ENCODE measurements around the gene EPB41. TPM values are rescaled to one million over a fixed set of nuclear protein-coding genes. Genes with fewer than 3 reads are reported as not detected.

EPB41 gene
- polyA plus RNA-seq, 1 of the 3 experiments (the other 2 are of a cell fraction) = 7.4 TPM

- Histone ChIP-seq H3F3A (replicated peaks; ENCODE audit: insufficient read depth) (no peaks in the 10 kb centered on the region), H3K27me3 (ENCODE audit: insufficient read depth) (no peaks in the 10 kb centered on the region), H3K4me2 (no peak overlapping the region), H4K20me1 (ENCODE audit: insufficient read depth) (no peaks in the 10 kb centered on the region), H3K36me3 (replicated peaks in 1 of 2; ENCODE audit: control insufficient read depth in 1 of 2, insufficient read depth in 2 of 2, low read length in 1 of 2) (no peaks in the 10 kb centered on the region), H3K4me1 (ENCODE audit: control insufficient read depth in 1 of 2, insufficient read depth in 2 of 2, low read depth in 1 of 2, low read length in 1 of 2) (no peaks in the 10 kb centered on the region), H2AFZ (ENCODE audit: low read depth) (no peak overlapping the region), H3K4me3 (ENCODE audit: low read depth in 2 of 2, low read length in 1 of 2) (no peak overlapping the region), H3K27ac (ENCODE audit: low read depth in 2 of 2, low read length in 1 of 2) (no peak overlapping the region), H3K9ac (no peak overlapping the region), H3K9me2 (no peaks in the 10 kb centered on the region), H3K9me3 (no peaks in the 10 kb centered on the region), H3K79me2 (ENCODE audit: insufficient read depth) (no peaks in the 10 kb centered on the region; the same call in 1 of the 2 replicates)
- CTCF ChIA-PET = interaction anchor here (0.7 to 1.2 kb wide), 3 partner anchors 9 to 45 kb away, joined by 3 to 4 read pairs (median 3); no protein-coding TSS in a partner anchor
- POLR2A ChIA-PET = no interaction called here
- TF ChIP-seq PBX3 (IDR thresholded peaks at IDR 0.05) (no peak), FOSL2 (IDR thresholded peaks at IDR 0.05; ENCODE audit: borderline replicate concordance, low read depth) (no peak), SMC3 (IDR thresholded peaks at IDR 0.05; ENCODE audit: low read depth, low read length) (no peak), TCF12 (IDR thresholded peaks at IDR 0.05) (no peak), REST (IDR thresholded peaks at IDR 0.05; ENCODE audit: low read depth, low read length) (no peak), MEF2A (IDR thresholded peaks at IDR 0.05; ENCODE audit: borderline replicate concordance, low read depth) (no peak), YY1 (IDR thresholded peaks at IDR 0.05; ENCODE audit: low read depth) (no peak), MAX (IDR thresholded peaks at IDR 0.05; ENCODE audit: low read depth) (no peak)
- no peak for DNase-seq
- 90% methylated on average over 1 of the region's 1 CpG for WGBS (ENCODE audit: low lambda C conversion rate)
Observed at GRCh38 chr1:28936094-28936493, 21.7 kb downstream of the EPB41 start.

GRCh38 chr1:28936528-28936927, 22.2 kb downstream of the EPB41 start:
- TF ChIP-seq MXI1 (IDR thresholded peaks at IDR 0.05; ENCODE audit: low read depth, low read length) = no peak
- TF ChIP-seq FOXJ3 (CRISPR knock-in tag; IDR thresholded peaks at IDR 0.05) = no peak
- TF ChIP-seq FOSL2 (IDR thresholded peaks at IDR 0.05; ENCODE audit: borderline replicate concordance, low read depth) = no peak
- no peak for TF ChIP-seq NFIC (IDR thresholded peaks at IDR 0.05; ENCODE audit: borderline replicate concordance)
- no peak for TF ChIP-seq FOXM1 (IDR thresholded peaks at IDR 0.05; ENCODE audit: low read depth)
- TF ChIP-seq CTCF (IDR thresholded peaks at IDR 0.05) = no peak
- no peak for TF ChIP-seq JUND (IDR thresholded peaks at IDR 0.05)
- no peak for TF ChIP-seq TEAD4 (IDR thresholded peaks at IDR 0.05; ENCODE audit: borderline replicate concordance, insufficient read depth)
- TF ChIP-seq GABPA (IDR thresholded peaks at IDR 0.05; ENCODE audit: low read depth) = no peak
- no peak for TF ChIP-seq SIN3A (IDR thresholded peaks at IDR 0.05; ENCODE audit: borderline replicate concordance, low read depth, low read length)
- TF ChIP-seq EP300 (IDR thresholded peaks at IDR 0.05; ENCODE audit: borderline replicate concordance in 1 of 2, low read depth in 1 of 2, low read length in 1 of 2) = no peak
- TF ChIP-seq ZBTB33 (IDR thresholded peaks at IDR 0.05; ENCODE audit: borderline replicate concordance, low read depth) = no peak
- no peak for DNase-seq
- no peak overlapping the region for H3K4me2 ChIP-seq
- H3K27ac ChIP-seq (ENCODE audit: low read depth in 2 of 2, low read length in 1 of 2) = no peak overlapping the region
- CTCF ChIA-PET = interaction anchor here (1.0 to 1.2 kb wide), 2 partner anchors 9 to 14 kb away, joined by 3 to 4 read pairs; no protein-coding TSS in a partner anchor
- H4K20me1 ChIP-seq (ENCODE audit: insufficient read depth) = no peaks in the 10 kb centered on the region
- H3K9ac ChIP-seq = no peak overlapping the region
- H3K9me3 ChIP-seq = no peaks in the 10 kb centered on the region
- no peaks in the 10 kb centered on the region for H3K9me2 ChIP-seq
- no peaks in the 10 kb centered on the region for H3F3A ChIP-seq (replicated peaks; ENCODE audit: insufficient read depth)
- POLR2A ChIA-PET = no interaction called here
- H3K4me3 ChIP-seq (ENCODE audit: low read depth in 2 of 2, low read length in 1 of 2) = no peak overlapping the region
- H3K79me2 ChIP-seq (ENCODE audit: insufficient read depth) = no peaks in the 10 kb centered on the region; the same call in 1 of the 2 replicates
- H2AFZ ChIP-seq (ENCODE audit: low read depth) = no peak overlapping the region
- no peaks in the 10 kb centered on the region for H3K27me3 ChIP-seq (ENCODE audit: insufficient read depth)
- no peaks in the 10 kb centered on the region for H3K4me1 ChIP-seq (ENCODE audit: control insufficient read depth in 1 of 2, insufficient read depth in 2 of 2, low read depth in 1 of 2, low read length in 1 of 2)
- H3K36me3 ChIP-seq (replicated peaks in 1 of 2; ENCODE audit: control insufficient read depth in 1 of 2, insufficient read depth in 2 of 2, low read length in 1 of 2) = no peaks in the 10 kb centered on the region

Measured in SK-N-SH (cell line).